GM18498 (cell line): ENCODE results near the gene BTBD2.

Experiments used
- ATAC-seq: cut with Tn5 transposase; IDR thresholded peaks from one replicate; pipeline ENCODE4 v1.9.1; 2021; ENCODE audit warnings: mild to moderate bottlenecking, moderate library complexity; ENCODE audit not compliant: unreplicated experiment

BTBD2 gene

GRCh38 chr19:1944916-1945561 lies 70.5 kb downstream of the BTBD2 start:
- ATAC-seq: no peak

- no peak for ATAC-seq
These were observed 71.2 kb downstream of the BTBD2 start for GRCh38 chr19:1944088-1944915.

GRCh38 chr19:1943661-1944087 lies 71.8 kb downstream of the BTBD2 start:
- no peak for ATAC-seq

GRCh38 chr19:1942934-1943555 lies 72.5 kb downstream of the BTBD2 start:
- ATAC-seq: no peak

- ATAC-seq: no peak
These were observed 73.2 kb downstream of the BTBD2 start for GRCh38 chr19:1942078-1942933.

GRCh38 chr19:1941146-1942077 lies 74.1 kb downstream of the BTBD2 start, which contains the start of gene CSNK1G2:
TSS of gene CSNK1G2 (plus strand) at chr19:1941172. CDS start at chr19:1969773, 28,601 bp downstream.
- no peak for ATAC-seq

- no peak for ATAC-seq
These were observed 77.4 kb downstream of the BTBD2 start for GRCh38 chr19:1938071-1938470.

GRCh38 chr19:1936916-1937610 lies 78.5 kb downstream of the BTBD2 start:
- no peak for ATAC-seq

- ATAC-seq: no peak
These were observed 79.1 kb downstream of the BTBD2 start for GRCh38 chr19:1936430-1936829.

GRCh38 chr19:1935484-1936208 lies 79.9 kb downstream of the BTBD2 start:
- ATAC-seq: no peak
